Ectodermal cell (in vitro differentiated cells): Measurements from ENCODE around the gene SQOR.

ENCODE experiments used
- H3K27ac ChIP-seq: 2 replicates; pipeline ENCODE4 v1.7.0; 2013; ENCODE audit warnings: mild to moderate bottlenecking, low read depth, low read length; ENCODE audit not compliant: insufficient read depth, poor library complexity, severe bottlenecking
- H3K27me3 ChIP-seq: 2 replicates; pipeline ENCODE4 v1.7.0; 2013; ENCODE audit warnings: mild to moderate bottlenecking, low read length; ENCODE audit not compliant: insufficient read depth, control insufficient read depth, poor library complexity, severe bottlenecking
- H3K36me3 ChIP-seq: one replicate; pipeline ENCODE4 v1.7.0; 2013; ENCODE audit warnings: low read length; ENCODE audit not compliant: control insufficient read depth, insufficient read depth
- H3K4me1 ChIP-seq: one replicate; pipeline ENCODE4 v1.7.0; 2013; ENCODE audit warnings: low read length; ENCODE audit not compliant: control insufficient read depth, insufficient read depth
- H3K4me3 ChIP-seq: 2 replicates; pipeline ENCODE4 v1.7.0; 2013; ENCODE audit warnings: low read depth, low read length, control low read depth; ENCODE audit not compliant: insufficient read depth
- H3K9me3 ChIP-seq: 2 replicates; pipeline ENCODE4 v1.7.0; 2013; ENCODE audit warnings: mild to moderate bottlenecking, low read length, moderate library complexity; ENCODE audit not compliant: control insufficient read depth
- WGBS, 2 experiments: methylation state at CpG; one replicate each; pipeline ENCODE4 v1.1.7; 2013; ENCODE audit warnings: missing lambda C conversion rate in 2 of 2; 5-methylcytosine and 5-hydroxymethylcytosine counted together

Gene SQOR

DNA sequence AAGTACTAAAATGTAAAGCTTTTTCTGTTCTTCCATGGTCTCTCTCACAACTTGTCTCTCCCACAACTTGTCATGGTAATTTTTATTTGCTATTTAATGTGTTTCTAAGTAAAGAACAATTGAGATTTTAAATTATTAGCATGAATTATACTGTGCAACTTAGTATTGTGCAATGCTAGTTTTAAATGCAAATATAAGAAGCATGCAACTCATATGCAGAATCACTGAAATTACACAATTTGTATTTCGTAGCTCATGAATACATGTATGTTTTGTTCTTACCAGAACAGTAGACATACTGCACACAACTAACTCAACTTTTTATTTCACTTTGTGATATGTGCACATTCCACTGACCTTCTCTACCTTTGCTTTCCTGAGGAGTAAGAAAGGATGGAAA is 96.5 kb downstream of the SQOR start:
- WGBS, 2 experiments: 100% methylated on average over 1 of the region's 1 CpG

DNA sequence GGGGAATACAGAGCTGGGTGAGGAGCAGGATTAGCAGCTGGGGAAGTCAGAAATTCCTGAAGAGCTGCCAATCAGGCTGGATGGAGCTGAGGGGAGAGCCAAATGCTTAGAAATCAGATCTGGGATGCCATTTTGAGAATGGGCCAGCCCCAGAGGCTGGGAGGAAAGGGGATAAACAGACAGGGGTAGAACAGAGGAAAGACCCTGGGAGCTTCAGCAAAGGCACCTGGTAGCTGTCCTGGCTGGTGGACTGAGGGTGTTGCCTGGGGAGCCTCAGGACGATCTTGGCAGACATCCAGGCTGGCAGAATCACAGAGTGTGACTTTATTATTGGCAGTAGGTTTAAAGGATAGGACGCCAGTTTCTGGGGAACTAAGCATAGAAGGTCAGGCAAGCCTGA is 97.8 kb downstream of the SQOR start:
- H3K27me3 ChIP-seq: no peaks in the 10 kb centered on the region
- H3K4me3 ChIP-seq: no peak overlapping the region
- WGBS, 2 experiments: 83 to 95% methylated on average over 2 of the region's 2 CpGs
- H3K27ac ChIP-seq: no peak overlapping the region
- no peaks in the 10 kb centered on the region for H3K9me3 ChIP-seq
- no peaks in the 10 kb centered on the region for H3K36me3 ChIP-seq
- peaks cover 7% of the 10 kb centered on the region for H3K4me1 ChIP-seq

More for the DNA sequence above, 96.5 kb downstream of the SQOR start:
- Histone ChIP-seq H3K4me3 (no peak overlapping the region), H3K27me3 (no peaks in the 10 kb centered on the region), H3K36me3 (no peaks in the 10 kb centered on the region), H3K9me3 (no peaks in the 10 kb centered on the region), H3K4me1 (peaks cover 7% of the 10 kb centered on the region), H3K27ac (no peak overlapping the region)

DNA sequence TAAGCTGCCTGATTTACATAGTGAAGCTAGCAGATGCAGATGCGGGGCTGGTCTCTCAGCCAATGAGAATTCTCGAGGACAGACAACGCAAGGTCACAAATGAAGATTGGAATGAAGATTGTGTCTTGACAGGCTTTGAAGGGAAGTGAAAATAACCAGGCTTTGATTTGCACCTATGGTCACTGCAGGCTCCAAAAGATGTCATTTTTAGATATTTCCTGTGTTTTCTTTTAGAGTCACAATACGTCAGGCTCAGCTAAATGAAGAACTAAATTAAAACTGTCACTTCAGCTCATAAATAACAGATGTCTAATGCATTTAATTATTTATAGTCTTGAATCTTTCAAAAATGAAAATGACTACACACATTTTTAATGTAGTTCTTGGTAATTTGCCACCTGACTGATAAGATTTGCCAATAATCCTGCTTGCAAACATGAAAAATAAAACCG is 99.5 kb downstream of the SQOR start:
- WGBS, 2 experiments: 86 to 88% methylated on average over 5 of the region's 5 CpGs

More for the DNA sequence above, 99.5 kb downstream of the SQOR start:
- no peak overlapping the region for H3K27ac ChIP-seq
- H3K27me3 ChIP-seq: no peaks in the 10 kb centered on the region
- H3K4me1 ChIP-seq: peaks cover 7% of the 10 kb centered on the region
- H3K36me3 ChIP-seq: no peaks in the 10 kb centered on the region
- no peaks in the 10 kb centered on the region for H3K9me3 ChIP-seq
- no peak overlapping the region for H3K4me3 ChIP-seq
